HEK293T (cell line): Measurements from ENCODE around the gene HBS1L.

Experiments used
- CTCF ChIA-PET: fragments of 350-600 bp; formaldehyde crosslinking; extraction: SDS; loops from one replicate; lab custom pipeline; 2021; ENCODE audit warnings: antibody characterized with exemption, inconsistent platforms; lab: Yijun Ruan, JAX
- POLR2A ChIA-PET: fragments of 350-600 bp; formaldehyde crosslinking; extraction: SDS; loops from one replicate; lab custom pipeline; 2020; ENCODE audit warnings: antibody characterized with exemption, inconsistent platforms; lab: Yijun Ruan, JAX
- DNase-seq: peaks from one replicate; pipeline ENCODE4 v3.0.0; 2012; ENCODE audit warnings: mixed read lengths; ENCODE audit errors: extremely low spot score
- ARNT ChIP-seq: fragments of 450-650 bp; IDR thresholded peaks from 2 replicates; pipeline ENCODE4 v1.6.1; 2017; ENCODE audit warnings: mild to moderate bottlenecking
- BHLHE40 ChIP-seq: fragments of 450-650 bp; IDR thresholded peaks from 2 replicates; pipeline ENCODE4 v1.6.1; 2016; ENCODE audit warnings: mild to moderate bottlenecking, moderate library complexity, borderline replicate concordance
- CTBP1 ChIP-seq: fragments of 450-650 bp; IDR thresholded peaks from 2 replicates; pipeline ENCODE4 v1.6.1; 2016; ENCODE audit warnings: borderline replicate concordance
- ELF4 ChIP-seq: fragments of 450-650 bp; IDR thresholded peaks from 2 replicates; pipeline ENCODE4 v1.6.1; 2017; ENCODE audit warnings: antibody characterized with exemption
- FOXA1 ChIP-seq: fragments of 450-650 bp; IDR thresholded peaks from 2 replicates; pipeline ENCODE4 v1.6.1; 2016; ENCODE audit warnings: mild to moderate bottlenecking
- FOXK2 ChIP-seq: fragments of 450-650 bp; IDR thresholded peaks from 2 replicates; pipeline ENCODE4 v1.6.1; 2016; ENCODE audit warnings: mild to moderate bottlenecking
- FOXM1 ChIP-seq: fragments of 450-650 bp; IDR thresholded peaks from 2 replicates; pipeline ENCODE4 v1.6.1; 2017; ENCODE audit warnings: mild to moderate bottlenecking, borderline replicate concordance
- HDGF ChIP-seq: fragments of 450-650 bp; IDR thresholded peaks from 2 replicates; pipeline ENCODE4 v1.6.1; 2017; ENCODE audit warnings: antibody characterized with exemption, borderline replicate concordance
- L3MBTL2 ChIP-seq: fragments of 450-650 bp; conservative IDR thresholded peaks from 2 replicates; pipeline ENCODE4 v1.6.1; 2016; ENCODE audit warnings: mild to moderate bottlenecking
- LEF1 ChIP-seq: fragments of 450-650 bp; IDR thresholded peaks from 2 replicates; pipeline ENCODE4 v1.6.1; 2017; ENCODE audit warnings: mild to moderate bottlenecking, borderline replicate concordance
- NFRKB ChIP-seq: fragments of 450-650 bp; IDR thresholded peaks from 2 replicates; pipeline ENCODE4 v1.6.1; 2016; ENCODE audit warnings: mild to moderate bottlenecking, moderate library complexity
- PKNOX1 ChIP-seq: fragments of 450-650 bp; IDR thresholded peaks from 2 replicates; pipeline ENCODE4 v1.6.1; 2016
- SP1 ChIP-seq: fragments of 450-650 bp; IDR thresholded peaks from 2 replicates; pipeline ENCODE4 v1.6.1; 2017
- SUZ12 ChIP-seq: fragments of 450-650 bp; IDR thresholded peaks from 2 replicates; pipeline ENCODE4 v1.6.1; 2016; ENCODE audit warnings: mild to moderate bottlenecking
- TARDBP ChIP-seq: fragments of 450-650 bp; IDR thresholded peaks from 2 replicates; pipeline ENCODE4 v1.6.1; 2016
- ZNF384 ChIP-seq: fragments of 450-650 bp; IDR thresholded peaks from 2 replicates; pipeline ENCODE4 v1.6.1; 2016

Gene HBS1L

GRCh38 chr6:135071541-135071940 is 16.9 kb upstream of the HBS1L start:
- ChIA-PET POLR2A (no interaction called here), CTCF (no interaction called here)
- TF ChIP-seq FOXM1 (no peak), CTBP1 (no peak), BHLHE40 (no peak), ARNT (no peak), HDGF (no peak), SUZ12 (no peak), PKNOX1 (no peak), ZNF384 (no peak), SP1 (no peak), ELF4 (no peak), TARDBP (no peak), FOXA1 (no peak)
- DNase-seq: no peak

- ChIA-PET POLR2A (no interaction called here), CTCF (no interaction called here)
- no peak for DNase-seq
- TF ChIP-seq BHLHE40 (no peak), NFRKB (no peak), ELF4 (no peak), ARNT (no peak), HDGF (no peak), FOXK2 (no peak), ZNF384 (no peak), LEF1 (no peak), L3MBTL2 (no peak), TARDBP (no peak)
These were observed 13.3 kb upstream of the HBS1L start for GRCh38 chr6:135067911-135068310.

- TF ChIP-seq SP1: no peak
- TF ChIP-seq HDGF: no peak
- no peak for TF ChIP-seq TARDBP
- no peak for TF ChIP-seq FOXA1
- TF ChIP-seq LEF1: no peak
- TF ChIP-seq NFRKB: no peak
- no peak for TF ChIP-seq ZNF384
- no peak for TF ChIP-seq PKNOX1
- no peak for TF ChIP-seq SUZ12
- no peak for TF ChIP-seq FOXM1
- no peak for TF ChIP-seq FOXK2
- TF ChIP-seq ELF4: no peak
- no peak for TF ChIP-seq CTBP1
- TF ChIP-seq BHLHE40: no peak
- TF ChIP-seq L3MBTL2: no peak
- TF ChIP-seq ARNT: no peak
- CTCF ChIA-PET: no interaction called here
- POLR2A ChIA-PET: no interaction called here
These were observed 12.2 kb upstream of the HBS1L start for GRCh38 chr6:135066806-135067205.

GRCh38 chr6:135066397-135066796 is 11.8 kb upstream of the HBS1L start:
- no peak for DNase-seq
- TF ChIP-seq L3MBTL2 (no peak), ELF4 (no peak), CTBP1 (no peak), FOXK2 (no peak), ARNT (no peak), PKNOX1 (no peak), LEF1 (no peak), TARDBP (no peak), NFRKB (no peak), SP1 (no peak)
- CTCF ChIA-PET: no interaction called here
- POLR2A ChIA-PET: no interaction called here

More at GRCh38 chr6:135066806-135067205, 12.2 kb upstream of the HBS1L start:
- no peak for DNase-seq

GRCh38 chr6:135064586-135064985 is 10.0 kb upstream of the HBS1L start:
- TF ChIP-seq NFRKB (no peak), SP1 (no peak), HDGF (no peak), L3MBTL2 (no peak), SUZ12 (no peak)
- ChIA-PET POLR2A (interaction anchor here (1.5 kb wide), 1 partner anchor 9 kb away, joined by 6 read pairs; the partner anchor contains the start of gene HBS1L), CTCF (no interaction called here)
- no peak for DNase-seq

- TF ChIP-seq PKNOX1 (no peak), LEF1 (no peak), SP1 (no peak), ZNF384 (no peak)
- DNase-seq: no peak
- ChIA-PET POLR2A (interaction anchor here (0.8 kb wide), 1 partner anchor 9 kb away, joined by 3 read pairs; the partner anchor contains the start of gene HBS1L), CTCF (no interaction called here)
These were observed 9.3 kb upstream of the HBS1L start for GRCh38 chr6:135063926-135064325.
